ENCODE data around the gene ADAMTS17.

Gene ADAMTS17

DNA sequence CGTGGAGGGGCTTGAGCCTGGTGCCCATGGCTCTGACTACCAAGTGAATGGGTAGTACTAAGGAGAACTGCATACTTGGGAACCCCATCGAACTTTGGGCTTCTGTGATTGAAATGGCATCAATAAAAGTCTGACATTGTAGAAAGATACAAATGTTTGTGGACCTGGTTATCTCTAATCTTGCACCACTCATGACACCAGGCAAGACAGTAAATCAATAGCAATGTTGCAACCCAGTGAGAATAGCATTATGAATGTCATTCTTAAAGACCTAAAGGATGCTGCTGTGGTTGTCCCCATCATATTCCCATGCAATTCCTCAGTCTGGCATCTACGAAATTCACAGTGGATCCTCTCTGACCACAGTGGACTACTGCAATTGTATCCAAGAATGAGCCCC lies 375.0 kb downstream of the ADAMTS17 start:
- Histone ChIP-seq H3K27me3 (ENCODE audit: control insufficient read depth, low read length) (no peaks in the 10 kb centered on the region), H3F3A (ENCODE audit: control insufficient read depth, insufficient read depth) (no peaks in the 10 kb centered on the region), H3K27ac (ENCODE audit: low read depth, low read length) (no peak overlapping the region), H3K4me1 (ENCODE audit: control insufficient read depth, low read length) (no peaks in the 10 kb centered on the region), H3K79me2 (ENCODE audit: control insufficient read depth, low read length) (no peaks in the 10 kb centered on the region), H3K9me2 (replicated peaks; ENCODE audit: control insufficient read depth, low read length) (no peaks in the 10 kb centered on the region), H3K36me3 (ENCODE audit: control insufficient read depth, low read length) (no peaks in the 10 kb centered on the region), H3K4me2 (ENCODE audit: low read length) (no peak overlapping the region), H3K4me3 (ENCODE audit: low read length) (no peak overlapping the region), H4K20me1 (ENCODE audit: control insufficient read depth, insufficient read depth, low read depth, low read length) (no peaks in the 10 kb centered on the region), H3K9me3 (ENCODE audit: control insufficient read depth, insufficient read depth, low read length) (no peaks in the 10 kb centered on the region)
- no peak for TF ChIP-seq EZH2phosphoT487 (IDR thresholded peaks at IDR 0.05; ENCODE audit: borderline replicate concordance, low read length)
- TF ChIP-seq, protein P1, sequence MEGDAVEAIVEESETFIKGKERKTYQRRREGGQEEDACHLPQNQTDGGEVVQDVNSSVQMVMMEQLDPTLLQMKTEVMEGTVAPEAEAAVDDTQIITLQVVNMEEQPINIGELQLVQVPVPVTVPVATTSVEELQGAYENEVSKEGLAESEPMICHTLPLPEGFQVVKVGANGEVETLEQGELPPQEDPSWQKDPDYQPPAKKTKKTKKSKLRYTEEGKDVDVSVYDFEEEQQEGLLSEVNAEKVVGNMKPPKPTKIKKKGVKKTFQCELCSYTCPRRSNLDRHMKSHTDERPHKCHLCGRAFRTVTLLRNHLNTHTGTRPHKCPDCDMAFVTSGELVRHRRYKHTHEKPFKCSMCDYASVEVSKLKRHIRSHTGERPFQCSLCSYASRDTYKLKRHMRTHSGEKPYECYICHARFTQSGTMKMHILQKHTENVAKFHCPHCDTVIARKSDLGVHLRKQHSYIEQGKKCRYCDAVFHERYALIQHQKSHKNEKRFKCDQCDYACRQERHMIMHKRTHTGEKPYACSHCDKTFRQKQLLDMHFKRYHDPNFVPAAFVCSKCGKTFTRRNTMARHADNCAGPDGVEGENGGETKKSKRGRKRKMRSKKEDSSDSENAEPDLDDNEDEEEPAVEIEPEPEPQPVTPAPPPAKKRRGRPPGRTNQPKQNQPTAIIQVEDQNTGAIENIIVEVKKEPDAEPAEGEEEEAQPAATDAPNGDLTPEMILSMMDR (IDR thresholded peaks at IDR 0.05; ENCODE audit: low read depth, low read length, poor library complexity, severe bottlenecking), result no peak

GRCh38 chr15:99965376-99965775 lies 376.4 kb downstream of the ADAMTS17 start:
- H3K9me2 ChIP-seq (replicated peaks; ENCODE audit: control insufficient read depth, low read length), result no peaks in the 10 kb centered on the region
- H3K4me2 ChIP-seq (ENCODE audit: low read length), result no peak overlapping the region
- no peaks in the 10 kb centered on the region for H3K79me2 ChIP-seq (ENCODE audit: control insufficient read depth, low read length)
- TF ChIP-seq EZH2phosphoT487 (IDR thresholded peaks at IDR 0.05; ENCODE audit: borderline replicate concordance, low read length), result no peak
- TF ChIP-seq, protein P1 (IDR thresholded peaks at IDR 0.05; ENCODE audit: low read depth, low read length, poor library complexity, severe bottlenecking), result no peak
- no peaks in the 10 kb centered on the region for H4K20me1 ChIP-seq (ENCODE audit: control insufficient read depth, insufficient read depth, low read depth, low read length)
- H3K9me3 ChIP-seq (ENCODE audit: control insufficient read depth, insufficient read depth, low read length), result no peaks in the 10 kb centered on the region
- H3K36me3 ChIP-seq (ENCODE audit: control insufficient read depth, low read length), result no peaks in the 10 kb centered on the region
- H3F3A ChIP-seq (ENCODE audit: control insufficient read depth, insufficient read depth), result no peaks in the 10 kb centered on the region
- no peaks in the 10 kb centered on the region for H3K27me3 ChIP-seq (ENCODE audit: control insufficient read depth, low read length)
- H3K4me3 ChIP-seq (ENCODE audit: low read length), result no peak overlapping the region
- H3K4me1 ChIP-seq (ENCODE audit: control insufficient read depth, low read length), result no peaks in the 10 kb centered on the region
- no peak overlapping the region for H3K27ac ChIP-seq (ENCODE audit: low read depth, low read length)

DNA sequence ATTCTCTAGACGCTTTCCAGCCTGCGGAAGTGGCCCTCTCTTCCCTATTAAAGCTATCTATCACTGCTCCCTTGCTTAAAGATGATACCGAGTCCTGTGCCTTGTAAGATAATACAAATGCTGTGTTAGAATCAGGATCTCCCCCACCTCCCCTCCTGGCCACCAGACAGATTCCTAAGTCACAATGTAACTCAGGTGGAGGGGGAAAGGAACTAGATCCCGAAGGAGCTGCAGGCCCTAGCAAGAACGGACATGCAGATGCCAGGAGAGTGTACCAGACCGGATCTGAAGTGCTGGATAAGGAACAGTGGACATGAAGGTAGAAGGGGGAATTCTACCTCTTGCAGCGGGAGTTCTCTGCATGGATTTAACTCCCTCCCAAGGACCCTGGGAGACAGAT lies 377.8 kb downstream of the ADAMTS17 start:
- Histone ChIP-seq H3K36me3 (ENCODE audit: control insufficient read depth, low read length) (no peaks in the 10 kb centered on the region), H3K27ac (ENCODE audit: low read depth, low read length) (no peak overlapping the region)
- TF ChIP-seq, protein P1 (IDR thresholded peaks at IDR 0.05; ENCODE audit: low read depth, low read length, poor library complexity, severe bottlenecking), result no peak
- no peak for TF ChIP-seq EZH2phosphoT487 (IDR thresholded peaks at IDR 0.05; ENCODE audit: borderline replicate concordance, low read length)

More for the DNA sequence above, 377.8 kb downstream of the ADAMTS17 start:
- Histone ChIP-seq H3K4me3 (ENCODE audit: low read length) (no peak overlapping the region), H3K4me1 (ENCODE audit: control insufficient read depth, low read length) (no peaks in the 10 kb centered on the region), H3K79me2 (ENCODE audit: control insufficient read depth, low read length) (no peaks in the 10 kb centered on the region), H3K9me2 (replicated peaks; ENCODE audit: control insufficient read depth, low read length) (no peaks in the 10 kb centered on the region), H3K27me3 (ENCODE audit: control insufficient read depth, low read length) (no peaks in the 10 kb centered on the region), H3K9me3 (ENCODE audit: control insufficient read depth, insufficient read depth, low read length) (no peaks in the 10 kb centered on the region), H3K4me2 (ENCODE audit: low read length) (no peak overlapping the region), H3F3A (ENCODE audit: control insufficient read depth, insufficient read depth) (no peaks in the 10 kb centered on the region), H4K20me1 (ENCODE audit: control insufficient read depth, insufficient read depth, low read depth, low read length) (no peaks in the 10 kb centered on the region)

Data from DOHH2 (cell line).